Adrenal gland (tissue), 12 donors: ENCODE data around the gene COL23A1. TPM values are rescaled to one million over a fixed set of nuclear protein-coding genes. Genes with fewer than 3 reads are reported as not detected.

Source experiments
- DNase-seq, 7 donors: peaks; one replicate each; pipeline ENCODE4 v3.0.0-alpha.2; 2019 to 2020
- H3K27ac ChIP-seq, 5 donors: fragments of 200-600 bp; sonication (generic) in 4 of 5; 1 replicate in 3 of 5; 2 replicates in 2 of 5; pipeline versions ENCODE4 v1.5.1 to v1.8.0; 2016 to 2020; ENCODE audit warnings: mild to moderate bottlenecking in 1 of 5
- H3K27me3 ChIP-seq: fragments of 200-600 bp; 2 replicates; pipeline ENCODE4 v1.8.0; 2021
- H3K36me3 ChIP-seq, 2 donors: fragments of 200-600 bp; replicated peaks in 1 of 2; 1 replicate in 1 of 2; 2 replicates in 1 of 2; pipeline versions ENCODE4 v1.5.1 to v1.8.0; 2018 to 2022
- H3K4me1 ChIP-seq, 2 donors: fragments of 200-600 bp; replicated peaks in 1 of 2; 1 replicate in 1 of 2; 2 replicates in 1 of 2; pipeline versions ENCODE4 v1.5.1 to v1.8.0; 2018 to 2021
- H3K4me3 ChIP-seq, 4 donors: fragments of 200-600 bp; sonication (generic) in 3 of 4; one replicate each; pipeline ENCODE4 v1.5.1; 2016 to 2018
- H3K9me3 ChIP-seq, 3 donors: fragments of 200-600 bp; sonication (generic) in 1 of 3; replicated peaks in 1 of 3; 1 replicate in 2 of 3; 2 replicates in 1 of 3; pipeline versions ENCODE4 v1.5.1 to v1.8.0; 2016 to 2021
- CTCF ChIP-seq, 6 experiments: fragments of 450-650 bp in 4 of 6; fragments of 200-600 bp in 2 of 6; sonication (generic) in 1 of 6; IDR thresholded peaks; 1 replicate in 5 of 6; 2 replicates in 1 of 6; pipeline versions ENCODE4 v1.5.1 to v1.8.0; 2016 to 2021; ENCODE audit warnings: antibody characterized with exemption in 6 of 6, mild to moderate bottlenecking in 2 of 6, moderate library complexity in 1 of 6
- POLR2A ChIP-seq, 2 donors: fragments of 450-650 bp; IDR thresholded peaks; one replicate each; pipeline ENCODE4 v1.6.1; 2017; ENCODE audit warnings: antibody characterized with exemption in 2 of 2, mild to moderate bottlenecking in 2 of 2, moderate library complexity in 1 of 2
- WGBS, 4 donors: extraction: QIAGEN DNeasy Blood & Tissue Kit in 2 of 4; methylation state at CpG; one replicate each; pipeline versions ENCODE4 v1.1.5 to v1.1.7; 2013 to 2017; 5-methylcytosine and 5-hydroxymethylcytosine counted together
- intact Hi-C, 2 donors: fragments of 100-400 bp; cut with DNase I; formaldehyde crosslinking; loops; one replicate each; pipeline versions ENCODE4 v1.14.1 to v1.15.0; 2022 to 2023
- polyA plus RNA-seq, 3 donors: library from polyadenylated mRNA; stranded (reverse); fragments of 200-250 nt in 2 of 3; fragments of 350-450 nt in 1 of 3; fragmentation: Illumina TruSeq in 1 of 3; extraction: RNeasy Lipid Tissue Mini Kit (QIAGEN cat#74804) in 1 of 3; gene quantifications; one replicate each; pipeline ENCODE4 v1.2.3, GENCODE V29; 2013 to 2014
- total RNA-seq, 9 donors: library from RNA; depleted of rRNA in 4 of 9; stranded (reverse); fragments of >200 nt in 4 of 9; fragments of 120-200 nt in 1 of 9; fragmentation: NEBNext Ultra II Directional in 1 of 9; extraction: Animal tissue kit (Norgen Biotek cat#: 25700) in 1 of 9; gene quantifications; one replicate each; pipeline versions ENCODE4 v1.1.0 to v1.2.4, GENCODE V29; 2013 to 2023
- donor health status: healthy with polysubstance abuse.
- donor health status: Bipolar disorder and iron deficiency.
- donor health status: DM: yes; HTN: yes; CAD: no.
- donor health status: DM: no; HTN: no; CAD: no.
- donor health status: DM: no; HTN: no; CAD: no.
- donor health status: DM: yes; HTN: yes; CAD: no.

The COL23A1 gene
- total and polyA plus RNA-seq, 12 donors = 0.09 to 4.4 (median 0.88) TPM

- peaks cover 15 to 39% of the 10 kb centered on the region in 2 donors for H3K4me1 ChIP-seq
- peak overlapping the region; percentile 34 to 84 (median 62) for H3K4me3 ChIP-seq
- peaks cover 0 to 35% of the 10 kb centered on the region in 2 donors for H3K36me3 ChIP-seq
- intact Hi-C loops = no loop called here
- 0 to 1% (median 0%) methylated on average over 1 to 90 of the region's 90 CpGs for WGBS, 4 donors
- no peaks in the 10 kb centered on the region for H3K27me3 ChIP-seq
- peak; percentile 82 to 90 (median 85) for DNase-seq
- peak overlapping the region; percentile 74 to 98 (median 90) for H3K27ac ChIP-seq
- no peaks in the 10 kb centered on the region for H3K9me3 ChIP-seq
- TF ChIP-seq POLR2A (IDR thresholded peaks at IDR 0.05) = peak in 1 of 2 donors; percentile 60
- no peak for TF ChIP-seq CTCF (IDR thresholded peaks at IDR 0.05)
Observed at GRCh38 chr5:178204935-178205748, 385.1 kb downstream of the COL23A1 start.

GRCh38 chr5:178204182-178204934, 385.8 kb downstream of the COL23A1 start, which contains the start of gene HNRNPAB:
TSS of gene HNRNPAB (plus strand) at chr5:178204533. CDS start at chr5:178204838, 305 bp downstream.
- H3K27ac ChIP-seq = peak within 1 kb of the TSS; percentile 74 to 98 (median 90)
- no peaks in the 10 kb centered on the region for H3K9me3 ChIP-seq
- H3K27me3 ChIP-seq = no peaks in the 10 kb centered on the region
- DNase-seq = peak; percentile 94 to 98 (median 96)
- 0 to 1% (median 0%) methylated on average over 3 to 96 of the region's 96 CpGs for WGBS, 4 donors
- H3K4me3 ChIP-seq = peak within 1 kb of the TSS; percentile 34 to 84 (median 62)
- intact Hi-C loops = no loop called here
- peaks cover 0 to 28% of the 10 kb centered on the region in 2 donors for H3K36me3 ChIP-seq
- TF ChIP-seq CTCF (IDR thresholded peaks at IDR 0.05) = no peak
- TF ChIP-seq POLR2A (IDR thresholded peaks at IDR 0.05) = peak; percentile 100
- peaks cover 15 to 39% of the 10 kb centered on the region in 2 donors for H3K4me1 ChIP-seq

GRCh38 chr5:178203670-178204181, 386.5 kb downstream of the COL23A1 start:
- Histone ChIP-seq H3K36me3 (peaks cover 0 to 21% of the 10 kb centered on the region in 2 donors), H3K4me1 (peaks cover 15 to 39% of the 10 kb centered on the region in 2 donors), H3K9me3 (no peaks in the 10 kb centered on the region), H3K27me3 (no peaks in the 10 kb centered on the region), H3K27ac (peak overlapping the region in 3 of 5 donors; percentile 90 to 98 (median 90)), H3K4me3 (peak overlapping the region in 2 of 4 donors; percentile 58 to 84)
- peak in 1 of 7 donors; percentile 45 for DNase-seq
- WGBS, 4 donors = 16 to 35% (median 26%) methylated on average over 27 to 30 of the region's 30 CpGs
- intact Hi-C loops = no loop called here
- no peak for TF ChIP-seq POLR2A (IDR thresholded peaks at IDR 0.05)
- no peak for TF ChIP-seq CTCF (IDR thresholded peaks at IDR 0.05)

- H3K4me1 ChIP-seq = peaks cover 15 to 29% of the 10 kb centered on the region in 2 donors
- no peak for TF ChIP-seq CTCF (IDR thresholded peaks at IDR 0.05)
- no peak for TF ChIP-seq POLR2A (IDR thresholded peaks at IDR 0.05)
- H3K36me3 ChIP-seq = peaks cover 0 to 9% of the 10 kb centered on the region in 2 donors
- 93 to 97% (median 94%) methylated on average over 10 of the region's 10 CpGs for WGBS, 4 donors
- intact Hi-C loops = no loop called here
- DNase-seq = peak in 1 of 7 donors; percentile 46
- no peaks in the 10 kb centered on the region for H3K27me3 ChIP-seq
- H3K9me3 ChIP-seq = no peaks in the 10 kb centered on the region
- H3K27ac ChIP-seq = no peak overlapping the region
- no peak overlapping the region for H3K4me3 ChIP-seq
Observed at GRCh38 chr5:178202541-178202940, 387.7 kb downstream of the COL23A1 start.
